ENCODE results near the gene PRAMEF12.

GRCh38 chr1:12761781-12762180, 11.8 kb upstream of the PRAMEF12 start:
- TF ChIP-seq CTCF (IDR thresholded peaks at IDR 0.05) (no peak), POLR2AphosphoS5 (IDR thresholded peaks at IDR 0.05; ENCODE audit: insufficient read depth in 1 of 2, low read depth in 1 of 2) (no peak), POLR2A (IDR thresholded peaks at IDR 0.05) (no peak)
